ENCODE results near the gene ZBTB16. TPM values are rescaled to one million over a fixed set of nuclear protein-coding genes. Genes with fewer than 3 reads are reported as not detected.

The ZBTB16 gene
- total RNA-seq, 1 experiment from 2014 or later, result 0.21 TPM

DNA sequence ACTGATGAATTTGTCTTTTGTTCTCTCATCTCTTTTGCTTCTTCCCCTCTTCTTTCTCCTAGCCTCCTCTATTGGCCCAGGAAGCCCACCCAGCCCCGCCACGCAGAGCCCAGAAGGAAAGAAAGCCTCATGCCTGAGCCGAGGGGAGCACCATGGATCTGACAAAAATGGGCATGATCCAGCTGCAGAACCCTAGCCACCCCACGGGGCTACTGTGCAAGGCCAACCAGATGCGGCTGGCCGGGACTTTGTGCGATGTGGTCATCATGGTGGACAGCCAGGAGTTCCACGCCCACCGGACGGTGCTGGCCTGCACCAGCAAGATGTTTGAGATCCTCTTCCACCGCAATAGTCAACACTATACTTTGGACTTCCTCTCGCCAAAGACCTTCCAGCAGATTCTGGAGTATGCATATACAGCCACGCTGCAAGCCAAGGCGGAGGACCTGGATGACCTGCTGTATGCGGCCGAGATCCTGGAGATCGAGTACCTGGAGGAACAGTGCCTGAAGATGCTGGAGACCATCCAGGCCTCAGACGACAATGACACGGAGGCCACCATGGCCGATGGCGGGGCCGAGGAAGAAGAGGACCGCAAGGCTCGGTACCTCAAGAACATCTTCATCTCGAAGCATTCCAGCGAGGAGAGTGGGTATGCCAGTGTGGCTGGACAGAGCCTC lies 3.8 kb downstream of the ZBTB16 start:
- TF ChIP-seq, protein P1, sequence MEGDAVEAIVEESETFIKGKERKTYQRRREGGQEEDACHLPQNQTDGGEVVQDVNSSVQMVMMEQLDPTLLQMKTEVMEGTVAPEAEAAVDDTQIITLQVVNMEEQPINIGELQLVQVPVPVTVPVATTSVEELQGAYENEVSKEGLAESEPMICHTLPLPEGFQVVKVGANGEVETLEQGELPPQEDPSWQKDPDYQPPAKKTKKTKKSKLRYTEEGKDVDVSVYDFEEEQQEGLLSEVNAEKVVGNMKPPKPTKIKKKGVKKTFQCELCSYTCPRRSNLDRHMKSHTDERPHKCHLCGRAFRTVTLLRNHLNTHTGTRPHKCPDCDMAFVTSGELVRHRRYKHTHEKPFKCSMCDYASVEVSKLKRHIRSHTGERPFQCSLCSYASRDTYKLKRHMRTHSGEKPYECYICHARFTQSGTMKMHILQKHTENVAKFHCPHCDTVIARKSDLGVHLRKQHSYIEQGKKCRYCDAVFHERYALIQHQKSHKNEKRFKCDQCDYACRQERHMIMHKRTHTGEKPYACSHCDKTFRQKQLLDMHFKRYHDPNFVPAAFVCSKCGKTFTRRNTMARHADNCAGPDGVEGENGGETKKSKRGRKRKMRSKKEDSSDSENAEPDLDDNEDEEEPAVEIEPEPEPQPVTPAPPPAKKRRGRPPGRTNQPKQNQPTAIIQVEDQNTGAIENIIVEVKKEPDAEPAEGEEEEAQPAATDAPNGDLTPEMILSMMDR (IDR thresholded peaks at IDR 0.05), result no peak
- no peak for TF ChIP-seq SIN3A (IDR thresholded peaks at IDR 0.05; ENCODE audit: borderline replicate concordance, insufficient read depth, low read depth, low read length)
- Histone ChIP-seq H3K27ac (ENCODE audit: low read length) (no peak overlapping the region), H3K36me3 (ENCODE audit: control insufficient read depth, insufficient read depth, low read length) (no peaks in the 10 kb centered on the region), H3K27me3 (ENCODE audit: control insufficient read depth, insufficient read depth, low read length) (peaks cover 31% of the 10 kb centered on the region), H3K4me3 (ENCODE audit: low read depth in 2 of 2, low read length in 2 of 2) (no peak overlapping the region), H3K4me1 (ENCODE audit: control insufficient read depth, insufficient read depth, low read length) (no peaks in the 10 kb centered on the region), H3K9me3 (ENCODE audit: control insufficient read depth, insufficient read depth, low read depth, low read length) (no peaks in the 10 kb centered on the region)
- in situ Hi-C loops (cut with HindIII; ENCODE audit: low pct_unique_long_range_greater_than_20kb, low sequenced_read_pairs), result no loop called here
- no TSS peak for BruUV-seq (replicated peaks)
- ChIA-PET POLR2A (no interaction called here), CTCF (no interaction called here)
- DNase-seq (ENCODE audit: low read depth, low spot score) (no peak), ATAC-seq (no peak)
- intact Hi-C loops (cut with micrococcal nuclease; ENCODE audit: unreplicated experiment), result no loop called here

DNA sequence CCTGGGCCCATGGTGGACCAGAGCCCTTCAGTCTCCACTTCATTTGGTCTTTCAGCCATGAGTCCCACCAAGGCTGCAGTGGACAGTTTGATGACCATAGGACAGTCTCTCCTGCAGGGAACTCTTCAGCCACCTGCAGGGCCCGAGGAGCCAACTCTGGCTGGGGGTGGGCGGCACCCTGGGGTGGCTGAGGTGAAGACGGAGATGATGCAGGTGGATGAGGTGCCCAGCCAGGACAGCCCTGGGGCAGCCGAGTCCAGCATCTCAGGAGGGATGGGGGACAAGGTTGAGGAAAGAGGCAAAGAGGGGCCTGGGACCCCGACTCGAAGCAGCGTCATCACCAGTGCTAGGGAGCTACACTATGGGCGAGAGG lies 4.3 kb downstream of the ZBTB16 start:
- intact Hi-C loops (cut with micrococcal nuclease; ENCODE audit: unreplicated experiment) (no loop called here), in situ Hi-C loops (cut with HindIII; ENCODE audit: low pct_unique_long_range_greater_than_20kb, low sequenced_read_pairs) (no loop called here)
- ChIA-PET CTCF (no interaction called here), POLR2A (no interaction called here)
- no peak overlapping the region for H3K4me3 ChIP-seq (ENCODE audit: low read depth in 2 of 2, low read length in 2 of 2)
- TF ChIP-seq POLR2AphosphoS5 (IDR thresholded peaks at IDR 0.05; ENCODE audit: low read depth, low read length) (no peak), SIN3A (IDR thresholded peaks at IDR 0.05; ENCODE audit: borderline replicate concordance, insufficient read depth, low read depth, low read length) (no peak), TCF7L2 (IDR thresholded peaks at IDR 0.05; ENCODE audit: low read depth, low read length) (no peak)
- TF ChIP-seq, protein P1 (IDR thresholded peaks at IDR 0.05), result no peak
- TF ChIP-seq, protein P2, sequence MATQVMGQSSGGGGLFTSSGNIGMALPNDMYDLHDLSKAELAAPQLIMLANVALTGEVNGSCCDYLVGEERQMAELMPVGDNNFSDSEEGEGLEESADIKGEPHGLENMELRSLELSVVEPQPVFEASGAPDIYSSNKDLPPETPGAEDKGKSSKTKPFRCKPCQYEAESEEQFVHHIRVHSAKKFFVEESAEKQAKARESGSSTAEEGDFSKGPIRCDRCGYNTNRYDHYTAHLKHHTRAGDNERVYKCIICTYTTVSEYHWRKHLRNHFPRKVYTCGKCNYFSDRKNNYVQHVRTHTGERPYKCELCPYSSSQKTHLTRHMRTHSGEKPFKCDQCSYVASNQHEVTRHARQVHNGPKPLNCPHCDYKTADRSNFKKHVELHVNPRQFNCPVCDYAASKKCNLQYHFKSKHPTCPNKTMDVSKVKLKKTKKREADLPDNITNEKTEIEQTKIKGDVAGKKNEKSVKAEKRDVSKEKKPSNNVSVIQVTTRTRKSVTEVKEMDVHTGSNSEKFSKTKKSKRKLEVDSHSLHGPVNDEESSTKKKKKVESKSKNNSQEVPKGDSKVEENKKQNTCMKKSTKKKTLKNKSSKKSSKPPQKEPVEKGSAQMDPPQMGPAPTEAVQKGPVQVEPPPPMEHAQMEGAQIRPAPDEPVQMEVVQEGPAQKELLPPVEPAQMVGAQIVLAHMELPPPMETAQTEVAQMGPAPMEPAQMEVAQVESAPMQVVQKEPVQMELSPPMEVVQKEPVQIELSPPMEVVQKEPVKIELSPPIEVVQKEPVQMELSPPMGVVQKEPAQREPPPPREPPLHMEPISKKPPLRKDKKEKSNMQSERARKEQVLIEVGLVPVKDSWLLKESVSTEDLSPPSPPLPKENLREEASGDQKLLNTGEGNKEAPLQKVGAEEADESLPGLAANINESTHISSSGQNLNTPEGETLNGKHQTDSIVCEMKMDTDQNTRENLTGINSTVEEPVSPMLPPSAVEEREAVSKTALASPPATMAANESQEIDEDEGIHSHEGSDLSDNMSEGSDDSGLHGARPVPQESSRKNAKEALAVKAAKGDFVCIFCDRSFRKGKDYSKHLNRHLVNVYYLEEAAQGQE (IDR thresholded peaks at IDR 0.05; ENCODE audit: insufficient read depth in 1 of 2, low read depth in 2 of 2, low read length in 1 of 2), result no peak
- peaks cover 33% of the 10 kb centered on the region for H3K27me3 ChIP-seq (ENCODE audit: control insufficient read depth, insufficient read depth, low read length)
- DNase-seq (ENCODE audit: low read depth, low spot score) (no peak), ATAC-seq (no peak)
- no TSS peak for BruUV-seq (replicated peaks)
- H3K4me1 ChIP-seq (ENCODE audit: control insufficient read depth, insufficient read depth, low read length), result no peaks in the 10 kb centered on the region
- H3K36me3 ChIP-seq (ENCODE audit: control insufficient read depth, insufficient read depth, low read length), result no peaks in the 10 kb centered on the region
- H3K9me3 ChIP-seq (ENCODE audit: control insufficient read depth, insufficient read depth, low read depth, low read length), result no peaks in the 10 kb centered on the region
- no peak overlapping the region for H3K27ac ChIP-seq (ENCODE audit: low read length)

Measured in Panc1 (cell line).